ENCODE results near the gene DNAH14. TPM values are rescaled to one million over a fixed set of nuclear protein-coding genes. Genes with fewer than 3 reads are reported as not detected.
"Not testable (repeated sequence)": the region's sequence is repeated elsewhere in the genome, so short reads cannot be mapped to it uniquely, and the experiment has no call there.

The DNAH14 gene
- total and polyA plus RNA-seq, 8 donors: 13.2 to 21.3 (median 18.1) TPM

DNA sequence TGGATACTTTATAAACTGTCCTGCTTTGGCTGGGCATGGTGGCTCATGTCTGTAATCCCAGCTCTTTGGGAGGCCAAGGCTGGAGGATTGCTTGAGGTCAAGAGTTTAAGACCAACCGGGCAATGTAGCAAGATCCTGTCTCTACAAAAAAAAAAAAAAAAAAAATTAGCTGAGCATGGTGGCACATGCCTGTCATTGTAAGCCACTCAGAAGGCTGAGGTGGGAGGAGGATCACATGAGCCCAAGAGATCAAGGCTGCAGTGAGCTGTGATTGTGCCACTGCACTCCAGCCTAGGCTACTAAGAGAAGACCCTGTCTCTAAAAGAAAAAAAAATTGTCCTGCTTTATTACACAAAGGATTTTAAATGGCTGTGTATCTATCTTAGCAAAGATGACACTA, 403.2 kb downstream of the DNAH14 start:
- no peak for ATAC-seq
- DNase-seq: no peak
- TF ChIP-seq, protein P1, sequence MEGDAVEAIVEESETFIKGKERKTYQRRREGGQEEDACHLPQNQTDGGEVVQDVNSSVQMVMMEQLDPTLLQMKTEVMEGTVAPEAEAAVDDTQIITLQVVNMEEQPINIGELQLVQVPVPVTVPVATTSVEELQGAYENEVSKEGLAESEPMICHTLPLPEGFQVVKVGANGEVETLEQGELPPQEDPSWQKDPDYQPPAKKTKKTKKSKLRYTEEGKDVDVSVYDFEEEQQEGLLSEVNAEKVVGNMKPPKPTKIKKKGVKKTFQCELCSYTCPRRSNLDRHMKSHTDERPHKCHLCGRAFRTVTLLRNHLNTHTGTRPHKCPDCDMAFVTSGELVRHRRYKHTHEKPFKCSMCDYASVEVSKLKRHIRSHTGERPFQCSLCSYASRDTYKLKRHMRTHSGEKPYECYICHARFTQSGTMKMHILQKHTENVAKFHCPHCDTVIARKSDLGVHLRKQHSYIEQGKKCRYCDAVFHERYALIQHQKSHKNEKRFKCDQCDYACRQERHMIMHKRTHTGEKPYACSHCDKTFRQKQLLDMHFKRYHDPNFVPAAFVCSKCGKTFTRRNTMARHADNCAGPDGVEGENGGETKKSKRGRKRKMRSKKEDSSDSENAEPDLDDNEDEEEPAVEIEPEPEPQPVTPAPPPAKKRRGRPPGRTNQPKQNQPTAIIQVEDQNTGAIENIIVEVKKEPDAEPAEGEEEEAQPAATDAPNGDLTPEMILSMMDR (IDR thresholded peaks at IDR 0.05): no peak
- H3K9me3 ChIP-seq: no peaks in the 10 kb centered on the region
- H3K36me3 ChIP-seq: no peaks in the 10 kb centered on the region
- intact Hi-C loops (cut with DNase I): no loop called here
- H3K27me3 ChIP-seq: no peaks in the 10 kb centered on the region
- no peak overlapping the region for H3K27ac ChIP-seq
- H3K4me1 ChIP-seq: no peaks in the 10 kb centered on the region
- H3K4me3 ChIP-seq: no peak overlapping the region

DNA sequence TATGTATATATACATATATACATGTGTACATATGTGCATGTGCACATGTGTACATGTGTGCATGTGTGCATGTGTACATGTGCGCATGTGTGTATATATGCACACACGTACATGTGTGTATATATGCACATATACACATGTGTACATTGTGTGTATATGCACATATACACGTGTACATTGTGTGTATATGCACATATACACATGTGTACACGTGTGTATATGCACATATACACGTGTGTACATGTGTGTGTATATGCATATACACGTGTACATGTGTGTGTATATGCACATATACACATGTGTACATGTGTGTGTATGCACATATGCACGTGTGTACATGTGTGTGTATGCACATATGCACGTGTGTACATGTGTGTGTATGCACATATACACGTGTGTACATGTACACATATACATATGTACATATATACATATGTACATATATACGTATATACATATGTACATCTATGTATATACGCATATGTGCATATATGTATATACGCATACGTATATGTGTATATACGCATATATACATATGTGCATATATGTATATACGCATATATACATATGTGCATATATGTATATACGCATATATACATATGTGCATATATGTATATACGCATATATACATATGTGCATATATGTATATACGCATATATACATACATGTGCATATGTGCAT, 405.8 kb downstream of the DNAH14 start:
- H3K27me3 ChIP-seq; H3K4me1 ChIP-seq; H3K9me3 ChIP-seq; DNase-seq; intact Hi-C loops (cut with DNase I); ATAC-seq; H3K27ac ChIP-seq; H3K4me3 ChIP-seq; H3K36me3 ChIP-seq: not testable (repeated sequence)

DNA sequence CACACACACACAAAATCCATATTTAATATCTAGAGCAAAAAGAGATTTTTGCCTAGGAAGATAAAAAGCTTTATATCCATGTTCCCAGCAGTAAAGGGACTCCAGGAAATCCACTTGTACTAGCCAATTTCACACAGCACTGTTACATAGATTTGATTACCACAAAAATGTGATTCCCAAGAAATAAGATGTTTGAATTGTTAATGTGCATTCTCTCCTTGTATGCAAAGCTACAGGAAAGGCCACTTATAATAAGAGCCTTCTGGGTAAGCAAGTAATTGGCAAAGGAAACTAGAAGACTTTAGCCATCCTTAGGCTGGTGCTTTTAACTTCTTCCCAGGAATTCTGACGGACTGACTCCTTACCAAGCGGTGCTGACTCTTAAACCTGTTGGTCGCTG, 409.1 kb downstream of the DNAH14 start:
- intact Hi-C loops (cut with DNase I): no loop called here
- TF ChIP-seq, protein P1 (IDR thresholded peaks at IDR 0.05): no peak
- H3K4me3 ChIP-seq: no peak overlapping the region
- no peaks in the 10 kb centered on the region for H3K9me3 ChIP-seq
- H3K36me3 ChIP-seq: no peaks in the 10 kb centered on the region
- H3K27me3 ChIP-seq: no peaks in the 10 kb centered on the region
- ATAC-seq (no peak), DNase-seq (no peak)
- no peaks in the 10 kb centered on the region for H3K4me1 ChIP-seq
- H3K27ac ChIP-seq: no peak overlapping the region

DNA sequence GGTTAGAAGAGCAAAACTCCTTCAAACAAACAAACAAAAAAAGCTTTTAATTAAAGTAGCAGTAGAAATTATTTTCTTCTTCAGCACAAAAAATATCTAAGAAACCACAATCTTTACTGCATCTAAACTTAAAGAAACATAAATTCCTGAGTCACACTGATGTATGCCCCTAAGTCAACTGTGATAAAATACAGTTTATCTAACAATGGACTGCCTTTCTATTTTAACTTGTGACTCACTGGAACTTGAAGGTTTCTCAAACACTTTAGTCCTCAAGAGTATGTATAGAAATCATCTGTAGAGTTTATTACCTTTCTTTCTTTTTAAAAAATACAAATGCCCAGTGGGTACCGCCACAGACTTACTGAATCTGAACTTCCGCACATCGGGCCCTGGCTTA, 412.2 kb downstream of the DNAH14 start:
- H3K36me3 ChIP-seq: no peaks in the 10 kb centered on the region
- H3K4me3 ChIP-seq: no peak overlapping the region
- H3K4me1 ChIP-seq: no peaks in the 10 kb centered on the region
- H3K9me3 ChIP-seq: no peaks in the 10 kb centered on the region
- no peaks in the 10 kb centered on the region for H3K27me3 ChIP-seq
- ATAC-seq: no peak
- no peak for DNase-seq
- intact Hi-C loops (cut with DNase I): no loop called here
- no peak overlapping the region for H3K27ac ChIP-seq
- TF ChIP-seq, protein P1 (IDR thresholded peaks at IDR 0.05): no peak

DNA sequence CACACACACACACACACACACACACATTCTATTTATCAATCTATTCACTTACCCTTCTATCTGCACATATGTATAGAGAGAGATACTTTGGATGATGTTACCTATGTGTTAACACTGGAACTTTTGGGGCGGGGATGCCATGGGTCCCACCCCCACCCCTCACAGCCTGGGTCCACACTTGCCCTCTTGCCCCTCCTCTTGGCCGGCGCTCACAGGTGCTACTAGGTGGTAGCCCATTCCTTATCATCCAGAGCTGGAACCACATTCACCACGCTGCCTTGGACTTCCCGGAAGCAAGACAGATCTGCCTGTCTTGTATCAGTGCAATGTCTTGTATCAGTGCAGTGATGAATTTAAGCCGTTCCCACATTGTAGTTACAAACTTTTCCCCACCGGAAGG, 413.2 kb downstream of the DNAH14 start:
- H3K27me3 ChIP-seq: no peaks in the 10 kb centered on the region

More for the DNA sequence above, 413.2 kb downstream of the DNAH14 start:
- ATAC-seq (no peak), DNase-seq (no peak)
- TF ChIP-seq, protein P1 (IDR thresholded peaks at IDR 0.05): no peak
- H3K4me3 ChIP-seq: no peak overlapping the region
- no peaks in the 10 kb centered on the region for H3K36me3 ChIP-seq
- intact Hi-C loops (cut with DNase I): no loop called here
- H3K27ac ChIP-seq: no peak overlapping the region
- no peaks in the 10 kb centered on the region for H3K4me1 ChIP-seq
- no peaks in the 10 kb centered on the region for H3K9me3 ChIP-seq
